Vagina (tissue), 2 donors: ENCODE data around the gene HTR3B.

ENCODE experiments used
- CTCF ChIP-seq, 3 experiments: fragments of 450-650 bp in 2 of 3; fragments of 200-600 bp in 1 of 3; sonication (generic) in 1 of 3; IDR thresholded peaks; one replicate each; pipeline ENCODE4 v1.5.1; 2017 to 2019; ENCODE audit warnings: antibody characterized with exemption in 3 of 3, mild to moderate bottlenecking in 2 of 3, moderate library complexity in 2 of 3
- POLR2A ChIP-seq, 2 donors: fragments of 450-650 bp; IDR thresholded peaks; one replicate each; pipeline ENCODE4 v1.6.1; 2017; ENCODE audit warnings: antibody characterized with exemption in 2 of 2, mild to moderate bottlenecking in 2 of 2, moderate library complexity in 2 of 2

DNA sequence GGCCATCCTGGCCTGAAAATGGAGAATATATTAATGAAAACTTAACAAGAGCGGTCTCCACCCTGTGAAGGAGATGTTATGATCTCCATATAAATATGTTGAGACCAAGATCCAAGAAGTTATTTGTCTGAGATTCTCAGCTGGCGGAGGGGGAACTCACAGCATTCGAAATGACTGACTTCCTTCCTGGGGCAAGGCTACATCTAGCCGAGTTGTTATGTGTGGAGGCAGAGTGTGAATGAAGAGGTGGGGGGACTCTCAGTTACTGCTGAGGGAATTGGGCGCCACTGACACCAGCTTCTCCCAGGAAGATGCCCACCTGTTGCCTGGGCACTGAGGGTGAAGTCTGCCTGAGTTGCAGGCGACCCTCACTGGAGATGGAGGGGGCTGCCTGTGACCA lies 76.2 kb downstream of the HTR3B start:
- TF ChIP-seq POLR2A (IDR thresholded peaks at IDR 0.05) = no peak
- no peak for TF ChIP-seq CTCF (IDR thresholded peaks at IDR 0.05)
